Large intestine (tissue), 3 donors: ENCODE measurements around the gene SNX5. TPM values are rescaled to one million over a fixed set of nuclear protein-coding genes. Genes with fewer than 3 reads are reported as not detected.
"Not testable (repeated sequence)": the region's sequence is repeated elsewhere in the genome, so short reads cannot be mapped to it uniquely, and the experiment has no call there.

Experiments
- DNase-seq, 2 donors: peaks; one replicate each; pipeline versions ENCODE4 v3.0.0 to v3.0.0-alpha.2; 2013
- H3K27ac ChIP-seq: one replicate; pipeline ENCODE4 v1.5.1; 2013; ENCODE audit warnings: low read length
- H3K27me3 ChIP-seq: 2 replicates; pipeline ENCODE4 v1.6.1; 2013; ENCODE audit warnings: low read length; ENCODE audit not compliant: control insufficient read depth, insufficient read depth
- H3K36me3 ChIP-seq: 2 replicates; pipeline ENCODE4 v1.6.1; 2013; ENCODE audit warnings: low read length; ENCODE audit not compliant: control insufficient read depth, insufficient read depth
- H3K4me1 ChIP-seq: one replicate; pipeline ENCODE4 v1.6.1; 2013; ENCODE audit warnings: low read length; ENCODE audit not compliant: control insufficient read depth, insufficient read depth
- H3K4me3 ChIP-seq: one replicate; pipeline ENCODE4 v1.5.1; 2013; ENCODE audit warnings: low read length
- H3K9me3 ChIP-seq: one replicate; pipeline ENCODE4 v1.6.1; 2013; ENCODE audit warnings: mild to moderate bottlenecking, low read depth, low read length, moderate library complexity; ENCODE audit not compliant: control insufficient read depth
- WGBS: methylation state at CpG from one replicate; pipeline ENCODE4 v1.1.5; 2013; ENCODE audit warnings: low lambda C conversion rate; ENCODE audit not compliant: insufficient coverage; 5-methylcytosine and 5-hydroxymethylcytosine counted together
- polyA plus RNA-seq: library from polyadenylated mRNA; unstranded; fragments of 120-200 nt; gene quantifications from one replicate; pipeline ENCODE4 v1.2.1, GENCODE V29; 2013

Gene SNX5
- polyA plus RNA-seq, 1 donor: 197 TPM

DNA sequence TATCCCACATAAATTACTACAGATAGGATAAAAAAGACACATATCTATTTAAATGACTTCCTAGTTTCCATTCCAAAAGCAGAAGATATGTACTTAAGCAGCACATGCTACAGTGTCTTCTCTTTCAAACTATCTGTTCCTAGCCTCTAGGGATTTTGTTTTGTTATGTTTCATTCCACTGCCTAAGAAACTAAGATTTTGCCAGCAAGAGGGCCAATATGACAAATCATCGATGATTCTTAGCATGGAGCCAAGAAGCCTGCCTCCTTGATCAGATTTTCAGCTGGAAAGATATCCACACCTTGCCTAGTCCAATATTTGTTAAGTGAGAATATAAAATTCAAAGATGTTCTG lies 7.0 kb downstream of the SNX5 start:
- no peaks in the 10 kb centered on the region for H3K9me3 ChIP-seq
- peaks cover 70% of the 10 kb centered on the region for H3K4me1 ChIP-seq
- peak in 1 of 2 donors; percentile 23 for DNase-seq
- peaks cover 11% of the 10 kb centered on the region for H3K36me3 ChIP-seq
- no peak overlapping the region for H3K4me3 ChIP-seq
- peak overlapping the region; percentile 92 for H3K27ac ChIP-seq
- no CpG with 5 or more reads among the region's 1 CpG for WGBS
- H3K27me3 ChIP-seq: no peaks in the 10 kb centered on the region

DNA sequence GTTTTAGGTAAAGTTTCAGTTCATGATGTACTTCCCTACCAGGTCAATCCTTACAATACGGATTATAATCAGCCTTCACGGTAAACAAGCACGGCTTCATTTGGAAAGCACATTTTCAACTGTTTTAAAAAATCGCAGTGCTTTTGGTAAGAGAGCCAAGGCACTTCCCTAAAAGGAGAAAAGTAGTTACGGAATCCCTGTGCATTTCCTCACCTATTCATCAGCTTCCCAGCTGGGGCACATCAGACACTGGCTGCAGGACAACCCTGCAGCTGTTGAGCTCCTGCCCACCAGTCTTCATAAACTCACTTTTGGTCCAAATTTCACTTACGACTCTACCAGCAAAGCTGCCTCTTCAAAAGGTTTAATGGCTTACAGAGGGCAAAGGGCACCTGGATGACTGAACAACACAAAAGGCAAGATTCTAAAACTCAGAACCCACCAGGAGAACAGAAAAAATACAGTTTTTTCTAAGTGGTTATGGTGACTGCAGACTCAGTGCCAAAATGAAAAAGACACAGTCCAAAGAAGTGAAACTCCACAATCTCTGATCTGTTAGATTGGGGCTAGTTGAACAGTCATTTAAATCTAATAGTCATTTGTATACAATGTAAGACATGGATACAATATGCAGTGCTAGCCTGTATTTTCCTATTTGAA lies 7.5 kb downstream of the SNX5 start:
- no peaks in the 10 kb centered on the region for H3K27me3 ChIP-seq
- H3K4me3 ChIP-seq: no peak overlapping the region
- DNase-seq: peak in 1 of 2 donors; percentile 74
- peak overlapping the region; percentile 92 for H3K27ac ChIP-seq
- peaks cover 16% of the 10 kb centered on the region for H3K36me3 ChIP-seq
- H3K4me1 ChIP-seq: peaks cover 75% of the 10 kb centered on the region
- no peaks in the 10 kb centered on the region for H3K9me3 ChIP-seq
- WGBS: no CpG with 5 or more reads among the region's 6 CpGs

- H3K4me3 ChIP-seq, H3K27me3 ChIP-seq, H3K9me3 ChIP-seq, DNase-seq: not testable (repeated sequence)
- peaks cover 22% of the 10 kb centered on the region for H3K36me3 ChIP-seq
- H3K27ac ChIP-seq: peak overlapping the region; percentile 92
- peaks cover 81% of the 10 kb centered on the region for H3K4me1 ChIP-seq
- no CpG with 5 or more reads among the region's 16 CpGs for WGBS
These were observed 8.2 kb downstream of the SNX5 start for GRCh38 chr20:17960400-17960885.

- H3K27me3 ChIP-seq: no peaks in the 10 kb centered on the region
- 64% methylated on average over 3 of the region's 5 CpGs for WGBS
- peak overlapping the region; percentile 92 for H3K27ac ChIP-seq
- peaks cover 34% of the 10 kb centered on the region for H3K36me3 ChIP-seq
- H3K9me3 ChIP-seq: no peaks in the 10 kb centered on the region
- DNase-seq: peak in 1 of 2 donors; percentile 24
- H3K4me3 ChIP-seq: no peak overlapping the region
- peaks cover 78% of the 10 kb centered on the region for H3K4me1 ChIP-seq
These were observed 9.4 kb downstream of the SNX5 start for GRCh38 chr20:17959257-17959627.

DNA sequence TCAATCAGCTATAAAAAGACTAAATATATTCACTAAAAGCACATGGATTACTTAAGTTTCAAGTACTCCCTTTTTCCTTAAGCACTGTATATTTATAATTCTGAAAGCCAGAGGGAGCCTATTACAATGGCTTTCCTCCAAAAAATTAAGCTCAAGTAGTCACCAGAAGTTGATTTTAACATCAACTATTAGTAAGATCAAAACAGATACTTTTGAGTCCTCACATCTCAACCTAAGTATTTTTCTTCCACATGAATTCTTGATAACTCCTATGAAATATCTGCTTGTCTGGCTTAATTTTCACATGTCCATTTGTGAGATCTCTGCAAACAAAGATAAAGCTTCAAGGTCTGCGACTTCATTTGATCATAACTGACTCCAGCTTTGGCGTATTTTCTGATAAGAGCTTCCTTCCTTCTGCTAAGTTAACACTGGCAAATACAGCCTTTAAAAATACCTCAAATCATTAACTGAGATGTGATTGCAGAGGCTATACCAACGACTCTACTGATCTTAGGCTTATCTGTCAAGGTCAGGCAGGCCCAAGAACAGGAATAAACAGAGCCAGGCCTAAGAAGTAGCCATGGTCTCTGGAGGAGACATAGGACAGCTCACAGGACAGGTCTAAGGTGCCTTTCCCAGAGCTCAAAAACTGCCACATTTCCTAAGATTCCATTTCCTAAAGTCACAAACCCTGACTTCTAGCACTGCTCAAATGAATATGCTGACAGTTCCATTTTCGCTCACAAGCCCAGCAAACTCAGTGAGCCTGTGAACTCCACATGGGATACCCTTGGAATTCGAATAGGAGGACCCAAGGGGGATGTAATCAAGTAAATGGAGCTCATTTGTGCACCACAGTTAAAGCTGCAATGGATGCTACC lies 10.0 kb downstream of the SNX5 start:
- H3K27me3 ChIP-seq: no peaks in the 10 kb centered on the region
- H3K36me3 ChIP-seq: peaks cover 36% of the 10 kb centered on the region
- WGBS: no CpG with 5 or more reads among the region's 5 CpGs
- H3K27ac ChIP-seq: peak overlapping the region; percentile 92
- H3K4me3 ChIP-seq: no peak overlapping the region
- DNase-seq: peak; percentile 75 to 86
- no peaks in the 10 kb centered on the region for H3K9me3 ChIP-seq
- peaks cover 73% of the 10 kb centered on the region for H3K4me1 ChIP-seq

DNA sequence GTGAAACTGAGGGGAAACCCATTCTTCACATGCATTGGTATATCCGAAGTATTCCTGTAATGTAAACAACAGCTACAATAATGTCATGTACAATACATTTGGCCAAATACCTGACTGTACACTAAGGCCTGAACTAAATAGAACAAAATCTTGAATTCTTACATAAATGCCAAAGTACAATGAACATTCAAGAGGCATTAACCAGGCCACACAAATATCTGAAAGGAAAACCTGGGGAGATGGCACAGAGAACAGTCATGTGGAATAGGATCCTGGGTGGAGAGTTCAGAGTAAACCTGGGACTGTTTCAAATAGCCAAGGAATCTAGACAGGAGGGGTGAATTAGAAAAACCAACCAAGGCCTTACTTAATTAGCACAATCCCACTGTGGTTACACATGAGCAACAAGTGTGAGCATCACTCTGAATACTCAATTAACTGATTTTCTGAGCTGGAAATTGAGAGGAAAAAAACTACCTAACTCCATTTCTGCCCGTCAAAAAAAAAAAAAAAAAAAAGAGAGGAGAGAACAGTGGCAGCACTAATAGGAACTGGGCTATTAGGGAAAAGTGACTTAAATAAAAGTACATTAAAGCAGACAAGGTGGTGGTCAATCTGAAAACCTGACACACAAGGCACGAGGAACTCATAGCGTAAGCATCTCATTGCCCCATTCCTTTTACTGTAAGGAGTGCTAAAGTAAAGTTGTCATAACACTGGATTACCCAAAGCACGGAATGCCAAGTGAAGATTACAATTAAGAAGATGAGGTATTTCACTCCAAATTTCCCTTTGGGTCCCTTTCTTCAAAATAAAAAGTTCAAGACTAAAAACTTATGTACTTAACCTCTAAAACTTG lies 10.9 kb downstream of the SNX5 start:
- WGBS: 0% methylated on average over 1 of the region's 5 CpGs
- Histone ChIP-seq H3K4me3 (no peak overlapping the region), H3K27me3 (no peaks in the 10 kb centered on the region), H3K27ac (peak overlapping the region; percentile 92), H3K9me3 (no peaks in the 10 kb centered on the region), H3K36me3 (peaks cover 41% of the 10 kb centered on the region), H3K4me1 (peaks cover 64% of the 10 kb centered on the region)
- peak in 1 of 2 donors; percentile 49 for DNase-seq

DNA sequence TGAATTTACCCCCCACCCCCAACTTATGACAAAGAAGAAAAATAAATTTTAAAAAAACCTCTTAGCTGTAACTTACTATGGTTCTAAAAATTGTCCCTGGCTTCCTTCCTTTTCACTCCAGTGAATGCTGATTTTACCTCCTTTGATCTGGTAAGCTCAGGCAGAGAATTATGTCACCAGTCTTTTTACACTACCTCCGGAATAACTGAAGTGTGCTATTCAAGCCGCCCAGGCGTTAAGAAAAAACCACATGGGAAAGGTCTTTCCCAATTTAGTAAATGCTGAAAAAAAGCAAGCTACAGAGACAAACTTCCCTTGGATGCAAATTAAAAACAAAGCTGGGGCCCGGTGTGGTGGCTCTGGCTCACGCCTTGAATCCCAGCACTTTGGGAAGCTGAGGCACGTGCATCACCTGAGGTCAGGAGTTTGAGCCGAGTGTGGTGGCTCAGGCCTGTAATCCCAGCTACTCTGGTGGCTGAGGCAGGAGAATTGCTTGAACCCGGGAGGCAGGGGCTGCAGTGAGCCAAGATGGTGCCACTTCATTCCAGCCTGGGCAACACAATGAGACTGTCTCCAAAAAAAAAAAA lies 12.4 kb downstream of the SNX5 start:
- Histone ChIP-seq H3K4me1 (peaks cover 55% of the 10 kb centered on the region), H3K4me3 (no peak overlapping the region), H3K27ac (peak overlapping the region; percentile 92), H3K36me3 (peaks cover 52% of the 10 kb centered on the region), H3K27me3 (no peaks in the 10 kb centered on the region), H3K9me3 (no peaks in the 10 kb centered on the region)
- no peak for DNase-seq
- no CpG with 5 or more reads among the region's 8 CpGs for WGBS

DNA sequence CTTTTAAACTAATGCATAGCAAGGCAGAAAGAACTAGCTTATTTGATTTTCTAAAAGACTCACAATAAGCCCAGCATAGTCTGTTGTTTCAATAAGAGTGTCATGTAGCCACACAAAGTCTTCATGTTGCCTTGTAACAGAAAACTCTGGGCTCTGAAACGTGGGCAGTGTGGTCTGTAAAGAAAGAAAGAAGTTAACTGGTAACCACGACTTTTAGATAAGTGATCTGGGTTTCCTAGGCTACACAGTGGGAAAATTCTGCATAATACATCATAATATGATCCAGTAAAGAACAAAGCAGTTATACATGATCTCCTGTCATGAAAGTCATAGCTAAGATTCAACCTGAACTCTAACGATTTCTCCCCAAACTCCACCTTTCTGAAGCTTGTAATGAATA lies 13.3 kb downstream of the SNX5 start:
- no peaks in the 10 kb centered on the region for H3K27me3 ChIP-seq
- no peaks in the 10 kb centered on the region for H3K9me3 ChIP-seq
- H3K27ac ChIP-seq: no peak overlapping the region
- H3K4me1 ChIP-seq: peaks cover 48% of the 10 kb centered on the region
- WGBS: no CpG with 5 or more reads among the region's 3 CpGs
- H3K4me3 ChIP-seq: no peak overlapping the region
- DNase-seq: no peak
- peaks cover 60% of the 10 kb centered on the region for H3K36me3 ChIP-seq

GRCh38 chr20:17953935-17954334 lies 14.7 kb downstream of the SNX5 start:
- WGBS: 93% methylated on average over 2 of the region's 5 CpGs
- peaks cover 35% of the 10 kb centered on the region for H3K4me1 ChIP-seq
- H3K9me3 ChIP-seq: no peaks in the 10 kb centered on the region
- no peak for DNase-seq
- H3K27me3 ChIP-seq: no peaks in the 10 kb centered on the region
- H3K4me3 ChIP-seq: no peak overlapping the region
- H3K27ac ChIP-seq: no peak overlapping the region
- peaks cover 73% of the 10 kb centered on the region for H3K36me3 ChIP-seq
